Loucy (cell line): ENCODE results near the gene RIPOR3.

Experiments used
- CTCF ChIP-seq: fragments of 200-600 bp; sonication (generic); conservative IDR thresholded peaks from 2 replicates; pipeline ENCODE4 v1.5.1; 2014; ENCODE audit warnings: mild to moderate bottlenecking, antibody characterized with exemption, low read length
- EZH2phosphoT487 ChIP-seq: fragments of 200-600 bp; IDR thresholded peaks from 2 replicates; pipeline ENCODE4 v1.6.1; 2018; ENCODE audit warnings: antibody characterized with exemption, mild to moderate bottlenecking, moderate library complexity, borderline replicate concordance

- no peak for TF ChIP-seq CTCF
- TF ChIP-seq EZH2phosphoT487 = no peak
Measured at GRCh38 chr20:50651676-50652075, 39.7 kb downstream of the RIPOR3 start.
